Measurements from ENCODE around the gene PKP1. TPM values are rescaled to one million over a fixed set of nuclear protein-coding genes. Genes with fewer than 3 reads are reported as not detected.

Gene PKP1
- total and polyA plus RNA-seq, 10 of the 15 experiments (the other 5 are each of a cell fraction or from before 2014, with no cell fraction given) = 0.03 TPM; not detected in 9

DNA sequence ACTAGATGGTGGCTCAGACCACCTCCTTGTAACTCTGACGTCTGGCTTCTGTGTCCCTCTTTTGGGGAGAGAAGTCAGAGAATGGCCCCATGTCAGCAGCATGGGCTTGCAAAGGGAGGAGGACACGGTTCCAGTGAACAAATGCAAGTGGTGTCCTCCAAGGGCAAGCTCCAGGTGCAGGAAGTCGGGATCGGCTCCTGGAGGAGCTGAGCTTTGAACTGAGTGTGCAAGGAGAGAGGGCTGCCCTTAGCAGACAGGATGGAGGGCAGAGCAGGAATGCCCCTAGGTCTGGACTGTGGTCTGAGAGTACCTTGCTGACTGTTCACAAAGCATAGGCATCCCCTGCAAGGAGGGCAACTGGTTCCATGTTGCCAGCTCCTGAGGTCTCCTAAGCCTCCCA lies 17.3 kb downstream of the PKP1 start:
- ATAC-seq (no peak), FAIRE-seq (no peak), DNase-seq (ENCODE audit: low read depth, low spot score) (no peak)
- TF ChIP-seq PAX8 (IDR thresholded peaks at IDR 0.05) (no peak), HDAC2 (IDR thresholded peaks at IDR 0.05) (no peak), JUNB (IDR thresholded peaks at IDR 0.05) (no peak), MTA2 (IDR thresholded peaks at IDR 0.05; ENCODE audit: low read depth) (no peak), HDGF (IDR thresholded peaks at IDR 0.05) (no peak), E4F1 (IDR thresholded peaks at IDR 0.05; ENCODE audit: borderline replicate concordance, partially characterized antibody) (no peak), RBBP5 (conservative IDR thresholded peaks at IDR 0.05) (no peak), MTA3 (IDR thresholded peaks at IDR 0.05; ENCODE audit: borderline replicate concordance, low read length) (no peak), ZNF384 (IDR thresholded peaks at IDR 0.05; ENCODE audit: borderline replicate concordance, low read depth, low read length) (no peak), POLR2AphosphoS2 (IDR thresholded peaks at IDR 0.05; ENCODE audit: low read depth, low read length) (no peak), CREM (IDR thresholded peaks at IDR 0.05; ENCODE audit: low read depth) (no peak)
- TF ChIP-seq, protein P1, sequence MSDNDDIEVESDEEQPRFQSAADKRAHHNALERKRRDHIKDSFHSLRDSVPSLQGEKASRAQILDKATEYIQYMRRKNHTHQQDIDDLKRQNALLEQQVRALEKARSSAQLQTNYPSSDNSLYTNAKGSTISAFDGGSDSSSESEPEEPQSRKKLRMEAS (IDR thresholded peaks at IDR 0.05; ENCODE audit: low read depth, low read length) = no peak
- TF ChIP-seq, protein P2, sequence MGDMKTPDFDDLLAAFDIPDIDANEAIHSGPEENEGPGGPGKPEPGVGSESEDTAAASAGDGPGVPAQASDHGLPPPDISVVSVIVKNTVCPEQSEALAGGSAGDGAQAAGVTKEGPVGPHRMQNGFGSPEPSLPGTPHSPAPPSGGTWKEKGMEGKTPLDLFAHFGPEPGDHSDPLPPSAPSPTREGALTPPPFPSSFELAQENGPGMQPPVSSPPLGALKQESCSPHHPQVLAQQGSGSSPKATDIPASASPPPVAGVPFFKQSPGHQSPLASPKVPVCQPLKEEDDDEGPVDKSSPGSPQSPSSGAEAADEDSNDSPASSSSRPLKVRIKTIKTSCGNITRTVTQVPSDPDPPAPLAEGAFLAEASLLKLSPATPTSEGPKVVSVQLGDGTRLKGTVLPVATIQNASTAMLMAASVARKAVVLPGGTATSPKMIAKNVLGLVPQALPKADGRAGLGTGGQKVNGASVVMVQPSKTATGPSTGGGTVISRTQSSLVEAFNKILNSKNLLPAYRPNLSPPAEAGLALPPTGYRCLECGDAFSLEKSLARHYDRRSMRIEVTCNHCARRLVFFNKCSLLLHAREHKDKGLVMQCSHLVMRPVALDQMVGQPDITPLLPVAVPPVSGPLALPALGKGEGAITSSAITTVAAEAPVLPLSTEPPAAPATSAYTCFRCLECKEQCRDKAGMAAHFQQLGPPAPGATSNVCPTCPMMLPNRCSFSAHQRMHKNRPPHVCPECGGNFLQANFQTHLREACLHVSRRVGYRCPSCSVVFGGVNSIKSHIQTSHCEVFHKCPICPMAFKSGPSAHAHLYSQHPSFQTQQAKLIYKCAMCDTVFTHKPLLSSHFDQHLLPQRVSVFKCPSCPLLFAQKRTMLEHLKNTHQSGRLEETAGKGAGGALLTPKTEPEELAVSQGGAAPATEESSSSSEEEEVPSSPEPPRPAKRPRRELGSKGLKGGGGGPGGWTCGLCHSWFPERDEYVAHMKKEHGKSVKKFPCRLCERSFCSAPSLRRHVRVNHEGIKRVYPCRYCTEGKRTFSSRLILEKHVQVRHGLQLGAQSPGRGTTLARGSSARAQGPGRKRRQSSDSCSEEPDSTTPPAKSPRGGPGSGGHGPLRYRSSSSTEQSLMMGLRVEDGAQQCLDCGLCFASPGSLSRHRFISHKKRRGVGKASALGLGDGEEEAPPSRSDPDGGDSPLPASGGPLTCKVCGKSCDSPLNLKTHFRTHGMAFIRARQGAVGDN (IDR thresholded peaks at IDR 0.05) = no peak
- TF ChIP-seq, protein P3, sequence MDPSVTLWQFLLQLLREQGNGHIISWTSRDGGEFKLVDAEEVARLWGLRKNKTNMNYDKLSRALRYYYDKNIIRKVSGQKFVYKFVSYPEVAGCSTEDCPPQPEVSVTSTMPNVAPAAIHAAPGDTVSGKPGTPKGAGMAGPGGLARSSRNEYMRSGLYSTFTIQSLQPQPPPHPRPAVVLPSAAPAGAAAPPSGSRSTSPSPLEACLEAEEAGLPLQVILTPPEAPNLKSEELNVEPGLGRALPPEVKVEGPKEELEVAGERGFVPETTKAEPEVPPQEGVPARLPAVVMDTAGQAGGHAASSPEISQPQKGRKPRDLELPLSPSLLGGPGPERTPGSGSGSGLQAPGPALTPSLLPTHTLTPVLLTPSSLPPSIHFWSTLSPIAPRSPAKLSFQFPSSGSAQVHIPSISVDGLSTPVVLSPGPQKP (IDR thresholded peaks at IDR 0.05; ENCODE audit: low read depth, low read length) = no peak
- intact Hi-C loops (cut with micrococcal nuclease; ENCODE audit: unreplicated experiment) = no loop called here
- Histone ChIP-seq H3K79me2 (ENCODE audit: control insufficient read depth, insufficient read depth, low read length) (no peaks in the 10 kb centered on the region), H3K27ac (ENCODE audit: control insufficient read depth, insufficient read depth) (no peak overlapping the region), H2AFZ (ENCODE audit: control insufficient read depth, low read depth, low read length) (no peak overlapping the region), H3K36me3 (ENCODE audit: control insufficient read depth in 2 of 2, insufficient read depth in 2 of 2, low read length in 1 of 2) (no peaks in the 10 kb centered on the region), H3K9me3 (replicated peaks; ENCODE audit: control insufficient read depth, insufficient read depth, low read length) (no peaks in the 10 kb centered on the region), H4K20me1 (ENCODE audit: control insufficient read depth, insufficient read depth) (no peaks in the 10 kb centered on the region; the same call in 1 of the 2 replicates), H3K4me2 (ENCODE audit: control insufficient read depth, insufficient read depth) (no peak overlapping the region), H3K4me1 (ENCODE audit: control insufficient read depth, insufficient read depth, low read length) (no peaks in the 10 kb centered on the region), H3K4me3 (no peak overlapping the region), H3K9ac (ENCODE audit: control insufficient read depth, insufficient read depth, low read length) (no peak overlapping the region), H3K27me3 (replicated peaks in 1 of 2; ENCODE audit: control insufficient read depth in 2 of 2, insufficient read depth in 2 of 2, low read length in 1 of 2) (peaks cover 16 to 21% of the 10 kb centered on the region in 2 experiments)
- 3% methylated on average over 4 of the region's 4 CpGs for WGBS (ENCODE audit: insufficient coverage, insufficient replicate concordance, low lambda C conversion rate, missing lambda C conversion rate)
- ChIA-PET RAD21 (ENCODE audit: unreplicated experiment) (interaction anchor here (1.3 kb wide), 1 partner anchor 45 kb away, joined by 3 read pairs; no protein-coding TSS in a partner anchor), POLR2A (no interaction called here), SMC1A (ENCODE audit: uncharacterized antibody, unreplicated experiment) (interaction anchor here (0.7 kb wide), 1 partner anchor 11 kb away, joined by 3 read pairs; no protein-coding TSS in a partner anchor), CTCF (no interaction called here)
- no TSS peak for BruUV-seq (replicated peaks)
- in situ Hi-C loops (cut with MboI) = no loop called here
